ENCODE results near the gene DNAJB11. TPM values are rescaled to one million over a fixed set of nuclear protein-coding genes. Genes with fewer than 3 reads are reported as not detected.
"Not testable (repeated sequence)": the region's sequence is repeated elsewhere in the genome, so short reads cannot be mapped to it uniquely, and the experiment has no call there.

Gene DNAJB11
- total and polyA plus RNA-seq, 10 donors, result 27.5 to 98.2 (median 42.2) TPM

DNA sequence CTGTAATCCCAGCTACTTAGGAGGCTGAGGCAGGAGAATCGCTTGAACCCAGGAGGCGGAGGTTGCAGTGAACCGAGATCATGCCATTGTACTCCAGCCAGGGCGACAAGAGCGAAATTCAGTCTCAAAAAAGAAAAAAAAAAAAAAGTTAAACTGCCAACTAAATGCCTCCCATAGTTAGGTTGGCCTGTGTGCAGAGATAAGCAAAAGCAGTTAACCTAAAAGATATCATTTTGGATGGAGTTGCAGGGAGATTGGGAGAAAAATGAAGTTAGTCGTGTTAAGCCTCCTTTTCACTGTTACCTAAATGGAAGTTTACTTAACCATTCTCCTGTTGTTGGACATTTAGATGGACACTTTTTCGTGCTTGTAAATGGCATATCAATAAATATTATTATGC, 58.2 kb downstream of the DNAJB11 start:
- Histone ChIP-seq H3K9me3 (no peaks in the 10 kb centered on the region), H3K4me3 (no peak overlapping the region), H3K36me3 (no peaks in the 10 kb centered on the region), H3K27me3 (replicated peaks in 1 of 7) (peaks cover 0 to 21% (median 0%) of the 10 kb centered on the region in 7 donors), H3K27ac (no peak overlapping the region), H3K4me1 (no peaks in the 10 kb centered on the region)
- intact Hi-C loops (cut with DNase I; ENCODE audit: low total_unique reads), result no loop called here
- no peak for DNase-seq
- TF ChIP-seq, protein P1, sequence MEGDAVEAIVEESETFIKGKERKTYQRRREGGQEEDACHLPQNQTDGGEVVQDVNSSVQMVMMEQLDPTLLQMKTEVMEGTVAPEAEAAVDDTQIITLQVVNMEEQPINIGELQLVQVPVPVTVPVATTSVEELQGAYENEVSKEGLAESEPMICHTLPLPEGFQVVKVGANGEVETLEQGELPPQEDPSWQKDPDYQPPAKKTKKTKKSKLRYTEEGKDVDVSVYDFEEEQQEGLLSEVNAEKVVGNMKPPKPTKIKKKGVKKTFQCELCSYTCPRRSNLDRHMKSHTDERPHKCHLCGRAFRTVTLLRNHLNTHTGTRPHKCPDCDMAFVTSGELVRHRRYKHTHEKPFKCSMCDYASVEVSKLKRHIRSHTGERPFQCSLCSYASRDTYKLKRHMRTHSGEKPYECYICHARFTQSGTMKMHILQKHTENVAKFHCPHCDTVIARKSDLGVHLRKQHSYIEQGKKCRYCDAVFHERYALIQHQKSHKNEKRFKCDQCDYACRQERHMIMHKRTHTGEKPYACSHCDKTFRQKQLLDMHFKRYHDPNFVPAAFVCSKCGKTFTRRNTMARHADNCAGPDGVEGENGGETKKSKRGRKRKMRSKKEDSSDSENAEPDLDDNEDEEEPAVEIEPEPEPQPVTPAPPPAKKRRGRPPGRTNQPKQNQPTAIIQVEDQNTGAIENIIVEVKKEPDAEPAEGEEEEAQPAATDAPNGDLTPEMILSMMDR (IDR thresholded peaks at IDR 0.05 in 8 of 11, conservative IDR thresholded peaks at IDR 0.05 in 3 of 11), result no peak
- TF ChIP-seq POLR2A (IDR thresholded peaks at IDR 0.05), result no peak
- TF ChIP-seq POLR2AphosphoS5 (IDR thresholded peaks at IDR 0.05), result no peak
- 80 to 92% (median 88%) methylated on average over 7 of the region's 7 CpGs for WGBS, 5 donors

DNA sequence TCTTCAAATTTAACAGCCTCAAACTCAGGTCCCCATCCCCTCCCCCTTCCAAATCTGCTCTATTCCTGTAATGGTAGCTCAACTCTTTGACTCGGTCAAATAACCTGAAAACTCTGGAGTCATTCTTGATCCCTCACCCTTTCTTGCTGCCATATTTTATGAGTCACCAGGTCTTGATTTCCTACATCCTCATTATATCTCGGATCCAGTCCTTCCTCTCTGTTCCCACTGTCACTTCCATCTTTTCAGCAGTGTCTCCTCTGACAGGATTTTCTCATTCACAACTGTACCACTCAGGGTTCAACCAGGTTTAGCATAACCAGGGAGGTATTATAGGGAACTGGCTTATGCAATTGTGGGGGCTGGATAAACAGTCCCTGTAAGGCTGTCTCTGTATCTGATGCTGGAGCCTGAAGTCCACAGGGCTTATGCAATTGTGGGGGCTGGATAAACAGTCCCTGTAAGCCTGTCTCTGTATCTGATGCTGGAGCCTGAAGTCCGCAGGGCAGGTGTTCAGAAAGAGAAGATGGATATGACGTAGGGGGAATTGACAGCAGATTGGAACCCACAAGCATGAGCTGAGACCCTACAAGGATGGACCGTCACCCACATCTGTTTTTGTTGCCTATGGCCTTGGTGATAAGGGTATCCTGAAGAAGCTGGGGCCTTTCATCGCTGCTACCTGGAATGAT, 60.6 kb downstream of the DNAJB11 start:
- no peaks in the 10 kb centered on the region for H3K4me1 ChIP-seq
- H3K9me3 ChIP-seq, result no peaks in the 10 kb centered on the region
- no peak for DNase-seq
- no peak overlapping the region for H3K27ac ChIP-seq
- H3K27me3 ChIP-seq (replicated peaks in 1 of 7), result peaks cover 0 to 10% (median 0%) of the 10 kb centered on the region in 7 donors
- H3K4me3 ChIP-seq, result no peak overlapping the region
- TF ChIP-seq, protein P1 (IDR thresholded peaks at IDR 0.05 in 8 of 11, conservative IDR thresholded peaks at IDR 0.05 in 3 of 11), result no peak
- TF ChIP-seq POLR2A (IDR thresholded peaks at IDR 0.05) (no peak), POLR2AphosphoS5 (IDR thresholded peaks at IDR 0.05) (no peak)
- H3K36me3 ChIP-seq, result no peaks in the 10 kb centered on the region
- intact Hi-C loops (cut with DNase I; ENCODE audit: low total_unique reads), result no loop called here
- 66 to 87% (median 70%) methylated on average over 6 of the region's 6 CpGs for WGBS, 5 donors

DNA sequence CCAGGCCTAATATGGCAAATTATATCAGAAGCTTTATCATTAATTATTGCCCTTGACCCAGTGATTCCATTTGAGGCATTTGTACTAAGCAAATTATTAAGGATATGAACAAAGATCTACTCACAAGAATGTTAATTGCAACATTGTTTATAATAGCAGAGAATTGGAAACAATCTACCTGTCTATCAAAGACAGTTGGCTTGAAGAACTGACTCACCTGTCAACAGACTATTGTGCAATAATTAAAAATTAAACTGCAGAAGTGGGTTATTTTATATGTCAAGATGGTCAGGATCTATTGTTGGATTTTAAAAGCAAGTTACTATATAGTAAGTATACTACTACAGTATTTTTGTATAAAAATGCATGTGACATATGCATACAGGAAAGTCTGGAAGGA, 63.0 kb downstream of the DNAJB11 start:
- Histone ChIP-seq H3K27me3 (replicated peaks in 1 of 7) (peaks cover 0 to 5% (median 0%) of the 10 kb centered on the region in 7 donors), H3K4me1 (no peaks in the 10 kb centered on the region), H3K4me3 (no peak overlapping the region), H3K27ac (no peak overlapping the region), H3K9me3 (no peaks in the 10 kb centered on the region), H3K36me3 (no peaks in the 10 kb centered on the region)
- intact Hi-C loops (cut with DNase I; ENCODE audit: low total_unique reads), result no loop called here
- TF ChIP-seq POLR2A (IDR thresholded peaks at IDR 0.05), result no peak
- TF ChIP-seq POLR2AphosphoS5 (IDR thresholded peaks at IDR 0.05), result no peak
- TF ChIP-seq, protein P1 (IDR thresholded peaks at IDR 0.05 in 8 of 11, conservative IDR thresholded peaks at IDR 0.05 in 3 of 11), result no peak
- no peak for DNase-seq

DNA sequence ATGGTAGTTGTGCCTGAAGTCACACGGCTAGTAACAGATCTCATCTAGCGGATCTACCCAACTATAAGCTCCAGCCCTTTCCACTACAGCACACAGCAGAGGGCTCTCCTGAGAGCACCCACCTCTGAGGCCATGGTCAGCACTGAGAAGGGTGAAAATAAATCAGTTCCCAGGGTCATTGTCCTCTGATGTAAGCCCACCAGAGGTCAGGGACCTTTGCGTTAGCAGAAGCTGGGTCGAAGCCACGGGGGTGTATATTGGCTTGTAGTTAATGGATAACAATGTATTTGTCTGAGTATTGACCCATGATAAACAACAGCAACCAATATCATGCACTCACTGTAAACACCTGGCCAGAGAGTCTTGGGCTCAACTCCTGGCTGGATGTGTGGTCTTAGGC, 63.7 kb downstream of the DNAJB11 start:
- 89 to 96% (median 95%) methylated on average over 5 of the region's 5 CpGs for WGBS, 5 donors
- H3K27me3 ChIP-seq (replicated peaks in 1 of 7); H3K4me1 ChIP-seq; H3K27ac ChIP-seq; DNase-seq; H3K36me3 ChIP-seq; H3K4me3 ChIP-seq; intact Hi-C loops (cut with DNase I; ENCODE audit: low total_unique reads); H3K9me3 ChIP-seq: not testable (repeated sequence)

Small RNA genes lying within 50 kb of the gene (small RNA-seq; reads per million reads assigned to genes)
- gene RF00017, result 0 reads per million in 4 donors

Other genes starting within 250 kb of the DNAJB11 start
- 1 to 10 TPM; 4.3 to 7.7 (median 6.4) TPM for gene DGKG, start 208.5 kb upstream of the DNAJB11 start, total RNA-seq
- gene DGKG, start 208.5 kb upstream of the DNAJB11 start, polyA plus RNA-seq, result under 1 TPM; 0.22 to 0.93 (median 0.71) TPM
- gene CRYGS, start 26.3 kb upstream of the DNAJB11 start, total RNA-seq, result 1 to 10 TPM; 4.2 to 7.7 (median 5.9) TPM
- 10 to 100 TPM in 2 of 3 donors, 1 to 10 TPM in 1; 7.7 to 24.8 (median 12.1) TPM for gene CRYGS, start 26.3 kb upstream of the DNAJB11 start, polyA plus RNA-seq
- 10 to 100 TPM in 6 of 7 donors, 1 to 10 TPM in 1; 9.8 to 22.1 (median 14.4) TPM for gene TBCCD1, start 3.4 kb upstream of the DNAJB11 start, total RNA-seq
- gene TBCCD1, start 3.4 kb upstream of the DNAJB11 start, polyA plus RNA-seq, result 1 to 10 TPM; 3.7 to 5.1 (median 3.9) TPM
- gene AHSG, start 42.3 kb downstream of the DNAJB11 start, total RNA-seq, result under 1 TPM in 1 of 7 donors, not detected in 6; 0.30 TPM
- gene AHSG, start 42.3 kb downstream of the DNAJB11 start, polyA plus RNA-seq, result not detected
- gene FETUB, start 69.7 kb downstream of the DNAJB11 start, total RNA-seq, result not detected
- not detected for gene FETUB, start 69.7 kb downstream of the DNAJB11 start, polyA plus RNA-seq
- not detected for gene HRG, start 95.3 kb downstream of the DNAJB11 start, total RNA-seq
- not detected for gene HRG, start 95.3 kb downstream of the DNAJB11 start, polyA plus RNA-seq
- gene KNG1, start 146.6 kb downstream of the DNAJB11 start, total RNA-seq, result under 1 TPM in 1 of 7 donors, not detected in 6; 0.36 TPM
- gene KNG1, start 146.6 kb downstream of the DNAJB11 start, polyA plus RNA-seq, result not detected
- 100 to 1,000 TPM; 255 to 512 (median 355) TPM for gene EIF4A2, start 212.9 kb downstream of the DNAJB11 start, total RNA-seq
- 100 to 1,000 TPM; 354 to 397 (median 381) TPM for gene EIF4A2, start 212.9 kb downstream of the DNAJB11 start, polyA plus RNA-seq
- 10 to 100 TPM; 14.4 to 22.0 (median 18.3) TPM for gene RFC4, start 235.8 kb downstream of the DNAJB11 start, total RNA-seq
- gene RFC4, start 235.8 kb downstream of the DNAJB11 start, polyA plus RNA-seq, result 10 to 100 TPM; 17.5 to 27.2 (median 23.9) TPM

All from spleen (tissue), 11 donors.